ENCODE measurements around the gene BDKRB2.

Gene BDKRB2

DNA sequence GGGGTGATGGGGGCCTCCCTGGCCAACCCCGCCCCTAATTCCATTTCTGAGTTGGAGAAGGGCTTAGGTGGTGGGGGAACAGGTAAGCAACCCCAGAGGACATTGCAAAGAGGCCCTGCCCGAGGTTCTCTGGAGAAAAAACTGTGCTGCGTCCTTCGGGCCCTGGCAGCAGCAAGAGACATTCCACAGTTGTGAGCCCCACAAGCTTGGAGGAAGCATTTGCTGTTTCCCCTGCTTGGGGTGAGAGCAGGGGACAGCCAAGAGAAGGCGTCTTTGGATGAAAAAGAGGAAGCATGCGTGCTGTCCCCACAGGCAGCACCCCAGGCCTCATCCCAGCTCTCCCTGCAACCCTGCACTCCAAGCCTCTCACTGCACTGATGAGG lies 1.3 kb downstream of the BDKRB2 start:
- FAIRE-seq (no peak), DNase-seq (ENCODE audit: insufficient read length, low spot score) (no peak)
- no peak for TF ChIP-seq TAF1 (IDR thresholded peaks at IDR 0.05; ENCODE audit: low read depth, low read length)
- TF ChIP-seq SPI1 (IDR thresholded peaks at IDR 0.05; ENCODE audit: low read depth, low read length), result no peak
- TF ChIP-seq PAX5 (IDR thresholded peaks at IDR 0.05; ENCODE audit: insufficient read depth, low read length, severe bottlenecking), result no peak

DNA sequence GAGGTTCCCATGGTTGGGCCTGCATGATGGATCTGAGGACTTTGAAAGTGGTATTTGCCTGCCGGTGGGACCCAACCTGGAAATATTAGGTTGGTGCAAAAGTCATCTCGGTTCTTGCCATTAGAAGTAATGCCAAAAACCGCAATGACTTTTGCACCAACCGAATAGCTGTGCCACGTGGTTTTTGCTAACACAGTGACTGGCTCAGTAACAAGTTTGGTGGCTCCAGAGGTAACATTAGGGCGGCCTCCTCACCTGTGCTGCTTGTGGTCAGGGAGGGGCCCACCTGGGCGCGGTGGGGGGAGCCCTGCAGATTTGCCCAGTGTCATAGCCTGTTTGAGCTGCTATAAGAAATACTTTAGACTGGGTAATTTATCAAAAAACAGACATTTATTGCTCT lies 1.8 kb downstream of the BDKRB2 start:
- FAIRE-seq (no peak), DNase-seq (ENCODE audit: insufficient read length, low spot score) (no peak)
- TF ChIP-seq POLR2A (IDR thresholded peaks at IDR 0.05; ENCODE audit: low read depth, low read length), result no peak
- TF ChIP-seq SPI1 (IDR thresholded peaks at IDR 0.05; ENCODE audit: low read depth, low read length), result no peak
- no peak for TF ChIP-seq TAF1 (IDR thresholded peaks at IDR 0.05; ENCODE audit: low read depth, low read length)
- TF ChIP-seq POU2F2 (IDR thresholded peaks at IDR 0.05; ENCODE audit: low read depth, low read length), result no peak
- TF ChIP-seq PAX5 (IDR thresholded peaks at IDR 0.05; ENCODE audit: insufficient read depth, low read length, severe bottlenecking), result no peak
- no peak for TF ChIP-seq POLR2AphosphoS5 (IDR thresholded peaks at IDR 0.05; ENCODE audit: low read depth, low read length)

DNA sequence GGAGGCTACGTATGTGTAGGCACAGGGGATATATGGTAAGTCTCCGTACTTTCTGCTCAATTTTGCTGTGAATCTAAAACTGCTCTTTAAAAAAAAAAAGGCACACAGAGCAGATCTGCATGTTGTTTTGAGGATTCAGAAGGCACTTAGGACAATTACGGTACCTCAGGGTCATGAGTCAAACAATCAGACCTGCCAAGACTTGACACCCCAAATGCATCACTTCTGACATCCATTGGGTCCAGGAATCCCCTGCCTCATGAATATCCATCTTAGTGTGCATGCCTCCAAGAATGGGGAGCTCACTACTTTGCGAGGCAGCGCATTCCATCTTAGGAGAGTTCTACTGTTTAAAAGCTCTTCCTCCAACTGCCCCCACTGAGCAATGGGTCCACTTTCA lies 3.0 kb downstream of the BDKRB2 start:
- DNase-seq (ENCODE audit: insufficient read length, low spot score) (no peak), FAIRE-seq (no peak)
- TF ChIP-seq TAF1 (IDR thresholded peaks at IDR 0.05; ENCODE audit: low read depth, low read length) (no peak), SPI1 (IDR thresholded peaks at IDR 0.05; ENCODE audit: low read depth, low read length) (no peak), POLR2AphosphoS5 (IDR thresholded peaks at IDR 0.05; ENCODE audit: low read depth, low read length) (no peak), PAX5 (IDR thresholded peaks at IDR 0.05; ENCODE audit: insufficient read depth, low read length, severe bottlenecking) (no peak), POLR2A (IDR thresholded peaks at IDR 0.05; ENCODE audit: low read depth, low read length) (no peak), POU2F2 (IDR thresholded peaks at IDR 0.05; ENCODE audit: low read depth, low read length) (no peak)

DNA sequence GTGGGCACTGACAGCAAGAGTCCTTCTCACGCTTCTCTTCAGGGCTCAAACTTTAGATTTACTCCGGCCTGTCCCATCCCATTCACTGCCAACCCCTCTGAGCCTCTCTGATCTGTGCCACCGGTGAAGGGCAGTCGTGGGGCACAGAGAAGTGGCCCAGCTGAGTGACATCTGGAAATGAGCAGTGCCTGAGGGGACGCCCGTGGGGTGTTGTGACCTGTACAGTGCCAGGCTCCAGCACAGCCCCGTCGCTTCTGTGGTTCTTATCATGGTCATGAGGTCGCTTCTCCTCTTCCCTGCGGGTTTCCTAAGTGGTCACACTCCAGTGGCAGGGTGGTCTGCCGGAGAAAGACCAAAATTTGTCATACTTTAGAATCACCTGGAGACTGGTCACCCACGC lies 4.1 kb downstream of the BDKRB2 start:
- no peak for FAIRE-seq
- no peak for TF ChIP-seq POU2F2 (IDR thresholded peaks at IDR 0.05; ENCODE audit: low read depth, low read length)
- TF ChIP-seq POLR2A (IDR thresholded peaks at IDR 0.05; ENCODE audit: low read depth, low read length), result no peak
- no peak for TF ChIP-seq PAX5 (IDR thresholded peaks at IDR 0.05; ENCODE audit: insufficient read depth, low read length, severe bottlenecking)
- no peak for TF ChIP-seq POLR2AphosphoS5 (IDR thresholded peaks at IDR 0.05; ENCODE audit: low read depth, low read length)
- TF ChIP-seq SPI1 (IDR thresholded peaks at IDR 0.05; ENCODE audit: low read depth, low read length), result no peak
- TF ChIP-seq TAF1 (IDR thresholded peaks at IDR 0.05; ENCODE audit: low read depth, low read length), result no peak
- no peak for DNase-seq (ENCODE audit: insufficient read length, low spot score)

DNA sequence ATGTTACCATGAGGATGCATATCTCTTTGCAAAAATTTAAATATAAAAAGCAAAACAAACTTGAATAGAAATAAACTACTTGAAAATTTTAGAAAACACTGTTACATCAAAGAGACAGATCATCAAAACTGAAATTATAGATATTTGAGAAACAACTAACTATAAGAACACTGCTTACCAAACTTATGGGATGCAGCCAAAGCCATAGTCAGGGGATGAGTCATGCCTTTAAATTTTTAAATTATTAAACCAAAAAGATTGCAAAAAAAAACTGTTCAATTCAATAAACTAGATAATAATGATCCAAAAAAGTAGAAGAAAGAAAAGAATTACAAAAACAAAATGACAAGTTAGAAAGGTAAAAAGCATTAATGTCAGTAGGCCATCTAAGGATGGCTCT lies 7.5 kb downstream of the BDKRB2 start:
- TF ChIP-seq TAF1 (IDR thresholded peaks at IDR 0.05; ENCODE audit: low read depth, low read length) (no peak), POU2F2 (IDR thresholded peaks at IDR 0.05; ENCODE audit: low read depth, low read length) (no peak), SPI1 (IDR thresholded peaks at IDR 0.05; ENCODE audit: low read depth, low read length) (no peak), POLR2AphosphoS5 (IDR thresholded peaks at IDR 0.05; ENCODE audit: low read depth, low read length) (no peak), PAX5 (IDR thresholded peaks at IDR 0.05; ENCODE audit: insufficient read depth, low read length, severe bottlenecking) (no peak), POLR2A (IDR thresholded peaks at IDR 0.05; ENCODE audit: low read depth, low read length) (no peak)
- DNase-seq (ENCODE audit: insufficient read length, low spot score) (no peak), FAIRE-seq (no peak)

DNA sequence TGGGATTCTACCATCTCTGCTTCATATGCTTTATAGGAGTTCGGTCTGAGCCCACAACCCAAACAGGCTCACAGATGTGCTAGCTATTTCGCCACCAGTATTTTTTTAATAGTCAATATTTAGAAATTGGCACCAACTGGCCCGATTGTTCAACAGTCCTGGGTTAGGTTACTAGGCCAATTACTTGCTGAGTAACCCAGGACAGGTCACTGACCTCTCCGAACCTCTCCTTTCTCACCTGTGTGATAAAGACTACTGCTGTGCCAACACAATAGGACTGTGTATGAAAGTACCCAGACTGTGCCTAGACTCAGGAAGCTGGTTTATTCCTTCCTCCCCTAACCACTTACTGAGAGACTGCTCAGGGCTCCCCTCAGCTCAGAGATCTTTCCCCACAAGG lies 8.3 kb downstream of the BDKRB2 start:
- DNase-seq (ENCODE audit: insufficient read length, low spot score) (no peak), FAIRE-seq (no peak)
- TF ChIP-seq SPI1 (IDR thresholded peaks at IDR 0.05; ENCODE audit: low read depth, low read length) (no peak), POU2F2 (IDR thresholded peaks at IDR 0.05; ENCODE audit: low read depth, low read length) (no peak), PAX5 (IDR thresholded peaks at IDR 0.05; ENCODE audit: insufficient read depth, low read length, severe bottlenecking) (no peak), POLR2A (IDR thresholded peaks at IDR 0.05; ENCODE audit: low read depth, low read length) (no peak), TAF1 (IDR thresholded peaks at IDR 0.05; ENCODE audit: low read depth, low read length) (no peak)

DNA sequence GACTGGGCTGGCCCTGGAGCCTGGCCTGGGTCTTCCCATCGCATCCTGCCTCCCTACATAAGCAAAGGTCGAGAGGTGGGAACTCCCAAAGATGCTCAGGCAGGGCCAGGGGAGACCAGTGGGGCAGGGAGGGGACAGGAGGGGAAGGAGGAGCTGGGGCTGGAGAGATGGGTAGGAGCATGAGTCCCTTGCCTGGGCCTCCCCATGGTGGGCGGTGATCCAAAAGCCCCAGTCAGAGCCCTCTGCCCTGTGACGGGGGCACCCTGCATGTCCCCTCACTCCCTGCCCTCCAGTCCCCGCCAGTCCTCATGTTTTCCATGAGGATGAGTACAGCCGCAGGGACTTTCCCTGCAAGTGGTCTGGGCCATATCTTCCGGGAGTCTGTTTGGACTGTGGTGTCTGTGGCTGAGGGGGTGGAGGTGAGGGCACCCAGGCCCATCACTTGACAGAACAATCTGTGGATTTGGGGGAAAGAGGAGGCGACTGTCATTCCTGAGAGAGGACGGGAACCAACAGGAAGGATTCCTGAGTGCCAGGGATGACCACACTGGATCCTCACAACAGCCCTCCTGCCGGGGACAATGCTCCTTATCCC lies 9.3 kb downstream of the BDKRB2 start:
- FAIRE-seq, result no peak
- no peak for DNase-seq (ENCODE audit: insufficient read length, low spot score)
- no peak for TF ChIP-seq PAX5 (IDR thresholded peaks at IDR 0.05; ENCODE audit: insufficient read depth, low read length, severe bottlenecking)
- TF ChIP-seq POLR2AphosphoS5 (IDR thresholded peaks at IDR 0.05; ENCODE audit: low read depth, low read length), result no peak
- TF ChIP-seq TAF1 (IDR thresholded peaks at IDR 0.05; ENCODE audit: low read depth, low read length), result no peak
- TF ChIP-seq POLR2A (IDR thresholded peaks at IDR 0.05; ENCODE audit: low read depth, low read length), result no peak
- no peak for TF ChIP-seq POU2F2 (IDR thresholded peaks at IDR 0.05; ENCODE audit: low read depth, low read length)
- no peak for TF ChIP-seq SPI1 (IDR thresholded peaks at IDR 0.05; ENCODE audit: low read depth, low read length)

DNA sequence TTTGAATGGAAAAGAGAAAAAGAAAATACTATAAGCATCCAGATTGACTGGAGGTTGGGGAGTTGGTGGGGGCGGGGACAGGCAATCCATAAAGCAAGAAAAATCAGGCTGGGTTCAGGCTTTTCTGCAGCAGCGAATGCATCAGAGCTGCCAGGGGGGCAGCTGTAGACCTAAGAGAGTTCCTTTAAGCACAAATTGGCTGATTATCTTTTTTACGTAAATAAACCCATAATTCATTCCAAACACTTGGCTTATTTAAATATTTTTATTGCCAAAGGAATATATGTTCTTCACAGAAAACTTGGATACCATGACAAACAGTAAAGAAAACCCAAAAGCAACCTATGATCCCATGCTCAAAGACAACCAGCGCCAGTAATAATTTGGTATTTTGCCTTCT lies 10.2 kb downstream of the BDKRB2 start:
- FAIRE-seq, result no peak
- no peak for TF ChIP-seq PAX5 (IDR thresholded peaks at IDR 0.05; ENCODE audit: insufficient read depth, low read length, severe bottlenecking)
- TF ChIP-seq POU2F2 (IDR thresholded peaks at IDR 0.05; ENCODE audit: low read depth, low read length), result no peak
- no peak for TF ChIP-seq TAF1 (IDR thresholded peaks at IDR 0.05; ENCODE audit: low read depth, low read length)
- TF ChIP-seq POLR2A (IDR thresholded peaks at IDR 0.05; ENCODE audit: low read depth, low read length), result no peak
- TF ChIP-seq POLR2AphosphoS5 (IDR thresholded peaks at IDR 0.05; ENCODE audit: low read depth, low read length), result no peak
- no peak for TF ChIP-seq SPI1 (IDR thresholded peaks at IDR 0.05; ENCODE audit: low read depth, low read length)

DNA sequence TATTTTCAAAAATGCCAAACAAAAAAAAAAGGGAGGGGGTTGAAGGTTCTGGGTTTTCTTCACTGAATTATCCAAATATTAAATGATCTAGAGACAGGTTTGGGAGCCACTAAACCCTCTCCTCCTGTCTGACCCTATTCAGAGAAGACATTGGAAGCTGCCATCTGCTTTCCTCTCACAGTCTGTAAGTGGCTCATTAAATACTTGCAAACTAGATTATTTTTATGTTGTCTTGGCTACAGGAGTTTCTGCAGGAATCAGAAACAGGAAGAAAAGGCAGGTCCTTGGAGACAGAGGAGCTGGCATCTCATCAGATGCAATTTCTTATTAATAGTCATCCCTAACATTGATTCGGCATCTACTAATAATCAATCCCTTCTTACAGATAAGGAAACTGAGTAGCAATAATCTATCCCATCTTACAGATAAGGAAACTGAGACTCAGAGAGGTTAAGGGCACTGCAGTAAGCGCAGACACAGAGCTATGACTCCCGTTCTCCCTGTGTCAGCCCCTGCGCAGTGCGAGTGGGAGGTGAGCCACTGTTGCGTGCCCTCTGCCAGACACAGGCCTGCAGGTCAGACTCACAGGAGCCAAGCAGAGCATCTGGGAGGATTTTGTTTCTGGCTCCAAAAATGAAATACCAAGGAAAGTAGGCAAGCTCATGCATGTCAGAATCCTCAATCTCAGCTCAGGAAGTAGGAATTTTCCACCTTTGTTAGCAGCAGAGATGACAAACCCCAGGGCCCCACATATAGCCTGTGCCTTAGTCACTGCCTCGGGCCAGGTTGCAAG lies 11.0 kb downstream of the BDKRB2 start:
- no peak for TF ChIP-seq POLR2AphosphoS5 (IDR thresholded peaks at IDR 0.05; ENCODE audit: low read depth, low read length)
- no peak for TF ChIP-seq POU2F2 (IDR thresholded peaks at IDR 0.05; ENCODE audit: low read depth, low read length)
- no peak for TF ChIP-seq POLR2A (IDR thresholded peaks at IDR 0.05; ENCODE audit: low read depth, low read length)
- TF ChIP-seq TAF1 (IDR thresholded peaks at IDR 0.05; ENCODE audit: low read depth, low read length), result no peak
- no peak for TF ChIP-seq SPI1 (IDR thresholded peaks at IDR 0.05; ENCODE audit: low read depth, low read length)
- TF ChIP-seq PAX5 (IDR thresholded peaks at IDR 0.05; ENCODE audit: insufficient read depth, low read length, severe bottlenecking), result no peak
- no peak for DNase-seq (ENCODE audit: insufficient read length, low spot score)

More for the DNA sequence above, 10.2 kb downstream of the BDKRB2 start:
- DNase-seq (ENCODE audit: insufficient read length, low spot score), result no peak

More for the DNA sequence above, 11.0 kb downstream of the BDKRB2 start:
- FAIRE-seq, result no peak
